HepG2 (cell line): ENCODE measurements around the gene MYRFL. TPM values are rescaled to one million over a fixed set of nuclear protein-coding genes. Genes with fewer than 3 reads are reported as not detected.

Experiments used
- AGO1 ChIP-seq: fragments of 200-400 bp; formaldehyde crosslinking; IDR thresholded peaks from 2 replicates; pipeline ENCODE4 v1.6.1; 2017; ENCODE audit warnings: mild to moderate bottlenecking, low read depth, low read length, moderate library complexity; ENCODE audit not compliant: poor library complexity, severe bottlenecking
- ATAD3A ChIP-seq: sonication (generic); formaldehyde crosslinking; IDR thresholded peaks from 2 replicates; pipeline ENCODE4 v1.4.0; 2020; ENCODE audit warnings: missing genetic modification reagents
- CBX2 ChIP-seq, 2 experiments: fragments of 200-600 bp in 1 of 2; sonication (generic); formaldehyde crosslinking in 1 of 2; IDR thresholded peaks; 2 replicates each; pipeline versions ENCODE4 v1.7.0 to v1.8.1; 2018 to 2022; ENCODE audit warnings: low read depth in 2 of 2, low read length in 1 of 2, mild to moderate bottlenecking in 1 of 2, missing genetic modification reagents in 1 of 2
- EHMT2 ChIP-seq: fragments of 200-600 bp; sonication (generic); IDR thresholded peaks from 2 replicates; pipeline ENCODE4 v1.7.0; 2017; ENCODE audit warnings: antibody characterized with exemption, low read depth, low read length, borderline replicate concordance
- HMG20B ChIP-seq: conservative IDR thresholded peaks from 2 replicates; pipeline ENCODE4 v1.6.1; 2016; ENCODE audit warnings: missing genetic modification reagents, missing compliant biosample characterization
- JUN ChIP-seq: sonication (generic); formaldehyde crosslinking; IDR thresholded peaks from 2 replicates; pipeline ENCODE4 v1.4.0; 2020; ENCODE audit warnings: mild to moderate bottlenecking, missing genetic modification reagents
- SIN3A ChIP-seq: IDR thresholded peaks from 2 replicates; pipeline ENCODE4 v1.6.1; 2011; ENCODE audit warnings: low read depth, mild to moderate bottlenecking, control low read depth, low read length, borderline replicate concordance
- ZBTB20 ChIP-seq: sonication (generic); formaldehyde crosslinking; IDR thresholded peaks from 2 replicates; pipeline ENCODE4 v1.8.1; 2023; ENCODE audit warnings: missing genetic modification reagents, low read depth, mild to moderate bottlenecking, borderline replicate concordance
- ZFP82 ChIP-seq: sonication (generic); formaldehyde crosslinking; IDR thresholded peaks from 2 replicates; pipeline ENCODE4 v1.5.1; 2020; ENCODE audit warnings: mild to moderate bottlenecking, missing genetic modification reagents, borderline replicate concordance
- ZNF484 ChIP-seq: sonication (generic); formaldehyde crosslinking; IDR thresholded peaks from 2 replicates; pipeline ENCODE4 v1.5.1; 2020; ENCODE audit warnings: mild to moderate bottlenecking, low read depth, missing genetic modification reagents, borderline replicate concordance
- polyA plus RNA-seq, 8 experiments: library from polyadenylated mRNA; depleted of rRNA in 3 of 8; stranded (reverse) in 7 of 8; unstranded in 1 of 8; fragments of >200 nt; fragmentation: Illumina TruSeq in 4 of 8; extraction: Trizol in 4 of 8; gene quantifications; 2 replicates each; pipeline versions ENCODE4 v1.2.1 to v1.2.3, GENCODE V29; 2011 to 2016; ENCODE audit warnings: low read depth in 4 of 8, missing spikeins in 1 of 8, mixed read lengths in 1 of 8; ENCODE audit not compliant: insufficient read depth in 1 of 8
- total RNA-seq, 5 experiments: library from RNA; depleted of rRNA; stranded (reverse); fragments of >200 nt; fragmentation: Illumina TruSeq; extraction: Trizol; gene quantifications; 2 replicates each; pipeline ENCODE4 v1.2.3, GENCODE V29; 2016; ENCODE audit warnings: low read depth in 1 of 5
- TF ChIP-seq, protein P1 (sequence below): sonication (generic); formaldehyde crosslinking; IDR thresholded peaks from 2 replicates; pipeline ENCODE4 v1.4.0; 2020; ENCODE audit warnings: mild to moderate bottlenecking, missing genetic modification reagents
- TF ChIP-seq, protein P2 (sequence below): sonication (generic); formaldehyde crosslinking; IDR thresholded peaks from 2 replicates; pipeline ENCODE4 v1.4.0; 2020; ENCODE audit warnings: missing genetic modification reagents, borderline replicate concordance
- TF ChIP-seq, protein P3 (sequence below): sonication (generic); formaldehyde crosslinking; IDR thresholded peaks from one replicate; pipeline ENCODE4 v1.5.1; 2020; ENCODE audit warnings: mild to moderate bottlenecking, missing genetic modification reagents; ENCODE audit errors: not compliant biosample characterization
- TF ChIP-seq, protein P4 (sequence below): IDR thresholded peaks from 2 replicates; pipeline ENCODE4 v1.6.1; 2016; ENCODE audit warnings: low read depth

MYRFL gene
- total and polyA plus RNA-seq, 2 of the 13 experiments (the other 11 are each of a cell fraction or from before 2014, with no cell fraction given), result 0.09 to 0.11 TPM

DNA sequence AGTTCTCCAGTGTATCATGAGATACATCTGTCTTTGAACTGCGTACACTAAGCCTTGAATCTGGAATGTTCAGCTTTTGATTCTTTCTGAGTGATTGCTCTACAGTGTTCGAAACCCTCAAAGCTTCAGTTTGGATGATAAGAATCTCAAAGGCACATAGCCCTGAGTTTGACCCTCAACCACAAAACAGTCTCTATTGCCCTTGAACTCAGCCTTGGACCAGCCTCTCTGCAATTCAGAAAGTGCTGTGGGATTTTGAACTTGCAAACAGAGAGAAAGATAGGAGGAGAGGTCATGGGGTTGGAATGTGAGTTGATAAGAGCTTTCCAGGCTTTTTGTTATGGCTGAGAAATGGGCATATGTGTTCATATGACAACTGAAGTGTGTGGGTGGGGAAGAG, 100.3 kb downstream of the MYRFL start (continued):
- TF ChIP-seq, protein P1, sequence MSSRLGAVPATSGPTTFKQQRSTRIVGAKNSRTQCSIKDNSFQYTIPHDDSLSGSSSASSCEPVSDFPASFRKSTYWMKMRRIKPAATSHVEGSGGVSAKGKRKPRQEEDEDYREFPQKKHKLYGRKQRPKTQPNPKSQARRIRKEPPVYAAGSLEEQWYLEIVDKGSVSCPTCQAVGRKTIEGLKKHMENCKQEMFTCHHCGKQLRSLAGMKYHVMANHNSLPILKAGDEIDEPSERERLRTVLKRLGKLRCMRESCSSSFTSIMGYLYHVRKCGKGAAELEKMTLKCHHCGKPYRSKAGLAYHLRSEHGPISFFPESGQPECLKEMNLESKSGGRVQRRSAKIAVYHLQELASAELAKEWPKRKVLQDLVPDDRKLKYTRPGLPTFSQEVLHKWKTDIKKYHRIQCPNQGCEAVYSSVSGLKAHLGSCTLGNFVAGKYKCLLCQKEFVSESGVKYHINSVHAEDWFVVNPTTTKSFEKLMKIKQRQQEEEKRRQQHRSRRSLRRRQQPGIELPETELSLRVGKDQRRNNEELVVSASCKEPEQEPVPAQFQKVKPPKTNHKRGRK (CRISPR knock-in tag), result no peak
- peak; percentile 93 for TF ChIP-seq HMG20B
- TF ChIP-seq, protein P2, sequence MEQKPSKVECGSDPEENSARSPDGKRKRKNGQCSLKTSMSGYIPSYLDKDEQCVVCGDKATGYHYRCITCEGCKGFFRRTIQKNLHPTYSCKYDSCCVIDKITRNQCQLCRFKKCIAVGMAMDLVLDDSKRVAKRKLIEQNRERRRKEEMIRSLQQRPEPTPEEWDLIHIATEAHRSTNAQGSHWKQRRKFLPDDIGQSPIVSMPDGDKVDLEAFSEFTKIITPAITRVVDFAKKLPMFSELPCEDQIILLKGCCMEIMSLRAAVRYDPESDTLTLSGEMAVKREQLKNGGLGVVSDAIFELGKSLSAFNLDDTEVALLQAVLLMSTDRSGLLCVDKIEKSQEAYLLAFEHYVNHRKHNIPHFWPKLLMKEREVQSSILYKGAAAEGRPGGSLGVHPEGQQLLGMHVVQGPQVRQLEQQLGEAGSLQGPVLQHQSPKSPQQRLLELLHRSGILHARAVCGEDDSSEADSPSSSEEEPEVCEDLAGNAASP, result peak; percentile 86; the same call in 1 of the 2 replicates
- no peak for TF ChIP-seq ZBTB20 (CRISPR knock-in tag)
- TF ChIP-seq, protein P3, sequence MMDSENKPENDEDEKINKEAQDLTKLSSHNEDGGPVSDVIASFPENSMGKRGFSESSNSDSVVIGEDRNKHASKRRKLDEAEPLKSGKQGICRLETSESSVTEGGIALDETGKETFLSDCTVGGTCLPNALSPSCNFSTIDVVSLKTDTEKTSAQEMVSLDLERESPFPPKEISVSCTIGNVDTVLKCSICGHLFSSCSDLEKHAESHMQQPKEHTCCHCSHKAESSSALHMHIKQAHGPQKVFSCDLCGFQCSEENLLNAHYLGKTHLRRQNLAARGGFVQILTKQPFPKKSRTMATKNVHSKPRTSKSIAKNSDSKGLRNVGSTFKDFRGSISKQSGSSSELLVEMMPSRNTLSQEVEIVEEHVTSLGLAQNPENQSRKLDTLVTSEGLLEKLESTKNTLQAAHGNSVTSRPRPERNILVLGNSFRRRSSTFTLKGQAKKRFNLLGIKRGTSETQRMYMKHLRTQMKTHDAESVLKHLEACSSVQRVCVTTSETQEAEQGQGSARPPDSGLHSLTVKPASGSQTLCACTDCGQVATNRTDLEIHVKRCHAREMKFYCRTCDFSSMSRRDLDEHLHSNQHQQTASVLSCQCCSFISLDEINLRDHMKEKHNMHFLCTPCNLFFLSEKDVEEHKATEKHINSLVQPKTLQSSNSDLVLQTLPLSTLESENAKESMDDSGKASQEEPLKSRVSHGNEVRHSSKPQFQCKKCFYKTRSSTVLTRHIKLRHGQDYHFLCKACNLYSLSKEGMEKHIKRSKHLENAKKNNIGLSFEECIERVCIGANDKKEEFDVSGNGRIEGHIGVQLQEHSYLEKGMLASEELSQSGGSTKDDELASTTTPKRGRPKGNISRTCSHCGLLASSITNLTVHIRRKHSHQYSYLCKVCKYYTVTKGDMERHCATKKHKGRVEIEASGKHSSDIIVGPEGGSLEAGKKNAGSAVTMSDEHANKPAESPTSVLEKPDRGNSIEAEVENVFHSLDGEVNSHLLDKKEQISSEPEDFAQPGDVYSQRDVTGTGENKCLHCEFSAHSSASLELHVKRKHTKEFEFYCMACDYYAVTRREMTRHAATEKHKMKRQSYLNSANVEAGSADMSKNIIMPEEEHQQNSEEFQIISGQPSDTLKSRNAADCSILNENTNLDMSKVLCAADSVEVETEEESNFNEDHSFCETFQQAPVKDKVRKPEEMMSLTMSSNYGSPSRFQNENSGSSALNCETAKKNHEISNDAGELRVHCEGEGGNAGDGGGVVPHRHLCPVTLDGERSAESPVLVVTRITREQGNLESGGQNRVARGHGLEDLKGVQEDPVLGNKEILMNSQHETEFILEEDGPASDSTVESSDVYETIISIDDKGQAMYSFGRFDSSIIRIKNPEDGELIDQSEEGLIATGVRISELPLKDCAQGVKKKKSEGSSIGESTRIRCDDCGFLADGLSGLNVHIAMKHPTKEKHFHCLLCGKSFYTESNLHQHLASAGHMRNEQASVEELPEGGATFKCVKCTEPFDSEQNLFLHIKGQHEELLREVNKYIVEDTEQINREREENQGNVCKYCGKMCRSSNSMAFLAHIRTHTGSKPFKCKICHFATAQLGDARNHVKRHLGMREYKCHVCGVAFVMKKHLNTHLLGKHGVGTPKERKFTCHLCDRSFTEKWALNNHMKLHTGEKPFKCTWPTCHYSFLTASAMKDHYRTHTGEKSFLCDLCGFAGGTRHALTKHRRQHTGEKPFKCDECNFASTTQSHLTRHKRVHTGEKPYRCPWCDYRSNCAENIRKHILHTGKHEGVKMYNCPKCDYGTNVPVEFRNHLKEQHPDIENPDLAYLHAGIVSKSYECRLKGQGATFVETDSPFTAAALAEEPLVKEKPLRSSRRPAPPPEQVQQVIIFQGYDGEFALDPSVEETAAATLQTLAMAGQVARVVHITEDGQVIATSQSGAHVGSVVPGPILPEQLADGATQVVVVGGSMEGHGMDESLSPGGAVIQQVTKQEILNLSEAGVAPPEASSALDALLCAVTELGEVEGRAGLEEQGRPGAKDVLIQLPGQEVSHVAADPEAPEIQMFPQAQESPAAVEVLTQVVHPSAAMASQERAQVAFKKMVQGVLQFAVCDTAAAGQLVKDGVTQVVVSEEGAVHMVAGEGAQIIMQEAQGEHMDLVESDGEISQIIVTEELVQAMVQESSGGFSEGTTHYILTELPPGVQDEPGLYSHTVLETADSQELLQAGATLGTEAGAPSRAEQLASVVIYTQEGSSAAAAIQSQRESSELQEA (CRISPR knock-in tag), result no peak
- no peak for TF ChIP-seq ZNF484 (CRISPR knock-in tag)
- no peak for TF ChIP-seq CBX2 (IDR thresholded peaks at IDR 0.05; ENCODE audit: low read depth, low read length)
- no peak for TF ChIP-seq CBX2 (CRISPR knock-in tag; IDR thresholded peaks at IDR 0.05; ENCODE audit: low read depth)
- TF ChIP-seq SIN3A, result no peak
- TF ChIP-seq, protein P4, sequence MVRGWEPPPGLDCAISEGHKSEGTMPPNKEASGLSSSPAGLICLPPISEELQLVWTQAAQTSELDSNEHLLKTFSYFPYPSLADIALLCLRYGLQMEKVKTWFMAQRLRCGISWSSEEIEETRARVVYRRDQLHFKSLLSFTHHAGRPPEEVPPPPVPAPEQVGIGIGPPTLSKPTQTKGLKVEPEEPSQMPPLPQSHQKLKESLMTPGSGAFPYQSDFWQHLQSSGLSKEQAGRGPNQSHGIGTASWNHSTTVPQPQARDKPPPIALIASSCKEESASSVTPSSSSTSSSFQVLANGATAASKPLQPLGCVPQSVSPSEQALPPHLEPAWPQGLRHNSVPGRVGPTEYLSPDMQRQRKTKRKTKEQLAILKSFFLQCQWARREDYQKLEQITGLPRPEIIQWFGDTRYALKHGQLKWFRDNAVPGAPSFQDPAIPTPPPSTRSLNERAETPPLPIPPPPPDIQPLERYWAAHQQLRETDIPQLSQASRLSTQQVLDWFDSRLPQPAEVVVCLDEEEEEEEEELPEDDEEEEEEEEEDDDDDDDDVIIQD (CRISPR knock-in tag), result no peak
- TF ChIP-seq EHMT2, result no peak
- no peak for TF ChIP-seq AGO1
- no peak for TF ChIP-seq ATAD3A (CRISPR knock-in tag)
- no peak for TF ChIP-seq ZFP82 (CRISPR knock-in tag)
- no peak for TF ChIP-seq JUN
